Peyer's patch (tissue), 4 donors: ENCODE data around the gene FGF12.

Experiments used
- POLR2A ChIP-seq, 2 donors: fragments of 450-650 bp; IDR thresholded peaks; one replicate each; pipeline ENCODE4 v1.5.1; 2017; ENCODE audit warnings: antibody characterized with exemption in 2 of 2, mild to moderate bottlenecking in 2 of 2, moderate library complexity in 2 of 2
- TF ChIP-seq, protein P1 (sequence below), 6 experiments: fragments of 450-650 bp in 4 of 6; fragments of 200-600 bp in 2 of 6; sonication (generic) in 1 of 6; IDR thresholded peaks; one replicate each; pipeline ENCODE4 v1.5.1; 2017 to 2019; ENCODE audit warnings: antibody characterized with exemption in 6 of 6, mild to moderate bottlenecking in 3 of 6, moderate library complexity in 1 of 6

DNA sequence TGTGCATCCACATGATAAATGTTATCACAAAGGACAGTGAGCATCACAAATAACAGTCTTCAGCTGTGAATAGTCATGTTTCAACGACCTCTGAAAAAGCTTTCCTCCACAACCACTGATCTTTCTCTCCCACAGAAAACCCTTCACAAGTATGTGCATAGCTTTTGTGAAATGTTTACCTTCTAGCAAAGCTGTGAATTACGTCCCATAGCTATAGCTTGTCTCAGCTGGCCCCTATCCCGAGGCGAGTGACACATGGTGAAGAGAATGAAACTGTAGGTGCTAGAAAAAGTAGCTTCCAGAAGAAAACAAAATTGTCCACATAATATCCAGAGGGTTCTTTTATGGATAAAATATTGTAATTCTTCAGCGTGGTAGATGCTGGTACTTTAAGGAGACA, 182.0 kb downstream of the FGF12 start:
- TF ChIP-seq, protein P1, sequence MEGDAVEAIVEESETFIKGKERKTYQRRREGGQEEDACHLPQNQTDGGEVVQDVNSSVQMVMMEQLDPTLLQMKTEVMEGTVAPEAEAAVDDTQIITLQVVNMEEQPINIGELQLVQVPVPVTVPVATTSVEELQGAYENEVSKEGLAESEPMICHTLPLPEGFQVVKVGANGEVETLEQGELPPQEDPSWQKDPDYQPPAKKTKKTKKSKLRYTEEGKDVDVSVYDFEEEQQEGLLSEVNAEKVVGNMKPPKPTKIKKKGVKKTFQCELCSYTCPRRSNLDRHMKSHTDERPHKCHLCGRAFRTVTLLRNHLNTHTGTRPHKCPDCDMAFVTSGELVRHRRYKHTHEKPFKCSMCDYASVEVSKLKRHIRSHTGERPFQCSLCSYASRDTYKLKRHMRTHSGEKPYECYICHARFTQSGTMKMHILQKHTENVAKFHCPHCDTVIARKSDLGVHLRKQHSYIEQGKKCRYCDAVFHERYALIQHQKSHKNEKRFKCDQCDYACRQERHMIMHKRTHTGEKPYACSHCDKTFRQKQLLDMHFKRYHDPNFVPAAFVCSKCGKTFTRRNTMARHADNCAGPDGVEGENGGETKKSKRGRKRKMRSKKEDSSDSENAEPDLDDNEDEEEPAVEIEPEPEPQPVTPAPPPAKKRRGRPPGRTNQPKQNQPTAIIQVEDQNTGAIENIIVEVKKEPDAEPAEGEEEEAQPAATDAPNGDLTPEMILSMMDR (IDR thresholded peaks at IDR 0.05), result no peak
- TF ChIP-seq POLR2A (IDR thresholded peaks at IDR 0.05), result no peak
